Activated T-helper 1 cell treated with Interleukin-2 at 50 U/mL for 16 hours (primary cell): ENCODE data around the gene BAD.
A peak's percentile ranks its signal among the peaks of the same experiment; 100 is the strongest.

Source experiments
- DNase-seq: peaks from one replicate; pipeline ENCODE4 v3.0.0-alpha.2; 2020; ENCODE audit warnings: low read depth

Gene BAD

DNA sequence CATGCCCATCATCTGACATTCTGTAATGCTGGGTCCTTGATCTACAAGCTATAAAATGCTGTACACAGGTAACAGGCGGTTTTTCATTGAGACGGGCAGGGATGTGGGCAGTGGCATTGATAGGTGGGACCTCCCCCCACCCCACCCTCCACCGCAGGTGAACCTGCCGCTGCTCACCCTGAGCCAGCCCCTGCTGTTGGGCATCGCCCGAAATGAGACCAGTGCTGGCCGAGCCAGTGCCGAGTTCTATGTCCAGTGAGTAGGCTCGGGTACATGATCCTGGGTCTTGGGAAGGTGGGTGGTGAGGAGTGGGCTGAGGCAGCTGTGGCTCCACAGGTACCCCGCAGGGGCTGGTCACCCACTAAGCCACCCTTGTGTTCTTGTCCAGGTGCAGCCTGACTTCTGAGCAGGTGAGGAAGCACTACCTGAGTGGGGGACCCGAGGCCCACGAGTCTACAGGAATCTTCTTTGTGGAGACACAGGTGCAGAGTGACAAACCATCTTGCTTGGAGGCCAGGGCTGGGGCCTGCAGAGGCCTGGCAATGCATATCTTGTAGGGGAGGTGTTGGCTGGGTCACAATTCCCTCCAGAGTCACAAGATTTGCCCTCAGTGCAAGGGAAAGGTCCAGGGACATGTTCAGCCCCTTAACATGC is 55.2 kb downstream of the BAD start:
- DNase-seq: no peak

DNA sequence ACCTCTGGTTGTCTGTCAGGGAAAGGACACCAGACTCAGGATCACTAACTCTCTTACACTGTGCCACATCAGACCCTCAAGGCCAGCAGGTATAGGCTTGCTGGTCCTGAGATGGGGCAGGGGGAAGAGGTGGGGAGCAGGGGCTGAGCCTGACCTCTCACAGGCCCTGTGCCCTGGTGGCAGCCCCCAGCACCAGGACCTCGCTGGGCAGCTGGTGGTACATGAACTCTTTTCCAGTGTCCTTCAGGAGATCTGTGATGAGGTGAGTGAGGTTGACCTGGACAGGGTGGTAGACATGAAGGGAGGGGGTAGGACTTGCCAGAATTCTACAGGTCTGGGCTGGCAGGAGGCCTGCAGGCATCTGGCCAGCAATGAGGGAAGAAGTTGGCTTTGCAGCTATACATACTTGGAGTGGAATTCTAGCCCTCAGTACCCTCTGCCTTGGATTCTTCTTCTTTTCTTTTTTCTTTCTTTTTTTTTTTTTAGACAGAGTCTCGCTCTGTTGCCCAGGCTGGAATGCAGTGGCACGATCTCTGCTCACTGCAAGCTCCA is 57.0 kb downstream of the BAD start:
- no peak for DNase-seq

DNA sequence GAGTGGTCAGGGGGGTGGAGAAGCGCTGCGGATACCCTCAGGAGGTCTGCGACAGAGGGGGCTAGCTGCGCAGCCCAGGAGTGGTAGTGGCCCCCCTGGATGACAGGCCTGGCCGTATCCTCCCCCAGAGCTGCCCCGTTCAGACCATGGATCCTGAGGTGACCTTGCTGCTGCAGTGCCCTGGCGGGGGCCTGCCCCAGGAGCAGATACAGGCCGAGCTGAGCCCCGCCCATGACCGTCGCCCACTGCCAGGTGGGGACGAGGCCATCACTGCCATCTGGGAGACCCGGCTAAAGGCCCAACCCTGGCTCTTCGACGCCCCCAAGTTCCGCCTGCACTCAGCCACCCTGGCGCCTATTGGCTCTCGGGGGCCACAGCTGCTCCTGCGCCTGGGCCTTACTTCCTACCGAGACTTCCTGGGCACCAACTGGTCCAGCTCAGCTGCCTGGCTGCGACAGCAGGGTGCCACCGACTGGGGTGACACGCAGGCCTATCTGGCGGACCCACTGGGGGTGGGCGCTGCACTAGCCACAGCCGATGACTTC is 57.9 kb downstream of the BAD start:
- DNase-seq: no peak

DNA sequence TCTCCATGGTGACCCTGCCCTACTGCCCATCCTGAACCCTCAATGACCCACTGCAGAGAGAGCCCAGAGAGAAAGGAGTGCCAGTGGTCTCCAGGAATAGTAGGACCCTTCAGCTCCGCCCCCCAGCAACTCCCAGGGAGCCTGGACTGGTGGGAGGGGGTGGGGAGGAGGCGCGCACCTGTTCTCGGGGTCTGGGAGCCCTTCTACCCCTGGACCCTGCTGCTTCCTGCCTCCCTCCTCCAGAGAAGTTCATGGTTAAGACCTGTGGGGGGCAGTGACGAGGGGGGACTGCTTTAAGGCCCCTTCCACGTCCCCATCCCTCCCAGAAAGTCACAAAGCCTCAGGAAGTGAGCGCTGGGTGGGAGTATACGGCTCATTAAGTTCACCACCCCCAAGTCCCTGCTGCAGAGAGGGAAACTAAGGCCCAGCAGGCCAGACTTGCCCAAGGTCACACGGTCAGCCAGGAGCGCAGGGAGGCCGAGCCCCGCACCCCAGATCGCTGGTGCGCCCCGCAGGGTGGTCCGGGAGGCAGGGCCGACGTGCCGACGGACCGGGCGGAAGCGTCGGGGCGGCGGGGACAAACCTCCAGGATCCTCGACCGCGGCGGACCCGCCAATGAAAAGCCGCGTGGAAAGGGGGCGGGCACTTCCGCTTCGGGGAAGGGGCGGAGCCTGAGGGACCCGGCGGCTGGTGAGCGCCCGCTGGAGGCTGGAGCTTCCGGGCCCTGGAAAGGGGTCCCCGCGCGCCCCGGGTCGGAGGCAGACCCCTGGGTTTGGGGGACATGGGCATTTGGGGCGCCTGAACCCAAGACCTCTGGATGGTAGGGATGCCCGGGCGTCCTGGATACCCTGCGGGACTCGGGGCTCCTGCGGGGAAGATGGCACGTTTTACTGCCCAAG is 58.6 kb downstream of the BAD start, which contains the start of the genes NUDT22 and TRPT1:
TSS of gene NUDT22 (plus strand) at position 667 of the 899 bp plus-strand sequence. CDS start 379 bp downstream, outside the sequence.
TSS of gene TRPT1 (minus strand) at position 579 of the 899 bp plus-strand sequence. CDS start at position 253, 326 bp downstream.
- peak; percentile 89 for DNase-seq

DNA sequence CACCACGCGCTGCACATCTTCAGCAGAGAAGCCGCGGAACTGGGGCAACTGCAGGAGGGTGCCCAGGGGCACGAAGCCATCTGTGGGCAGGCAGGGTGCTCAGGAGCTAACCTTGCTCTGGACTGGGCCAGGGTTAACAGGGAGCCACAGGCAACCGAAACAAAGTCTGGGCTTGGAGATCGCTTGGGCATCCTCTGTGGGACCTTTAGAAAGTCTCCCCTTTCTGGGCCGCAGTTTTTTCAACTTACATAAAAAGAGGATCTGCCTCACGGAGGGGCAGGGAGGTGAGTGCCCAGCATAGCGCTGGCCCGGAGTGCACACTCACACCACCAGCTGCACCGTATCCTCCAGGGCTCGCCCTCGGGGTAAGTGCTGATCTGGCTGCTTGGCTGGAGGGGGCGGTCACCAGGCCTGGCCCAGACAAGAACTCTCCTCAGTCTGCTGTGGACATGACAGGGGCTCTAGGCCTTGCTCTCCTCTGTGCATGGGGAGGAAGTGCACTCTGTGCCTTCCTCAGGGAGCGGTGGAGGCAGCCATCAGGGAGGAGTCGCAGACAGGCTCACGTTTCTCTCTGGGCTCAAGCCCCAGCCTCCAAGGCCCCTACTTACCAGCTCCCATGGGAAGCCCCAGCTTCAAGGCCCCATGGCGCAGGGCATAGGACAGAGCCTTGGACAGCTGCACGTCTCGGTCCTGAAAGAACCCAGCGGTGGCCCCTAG is 59.4 kb downstream of the BAD start:
- DNase-seq: no peak

DNA sequence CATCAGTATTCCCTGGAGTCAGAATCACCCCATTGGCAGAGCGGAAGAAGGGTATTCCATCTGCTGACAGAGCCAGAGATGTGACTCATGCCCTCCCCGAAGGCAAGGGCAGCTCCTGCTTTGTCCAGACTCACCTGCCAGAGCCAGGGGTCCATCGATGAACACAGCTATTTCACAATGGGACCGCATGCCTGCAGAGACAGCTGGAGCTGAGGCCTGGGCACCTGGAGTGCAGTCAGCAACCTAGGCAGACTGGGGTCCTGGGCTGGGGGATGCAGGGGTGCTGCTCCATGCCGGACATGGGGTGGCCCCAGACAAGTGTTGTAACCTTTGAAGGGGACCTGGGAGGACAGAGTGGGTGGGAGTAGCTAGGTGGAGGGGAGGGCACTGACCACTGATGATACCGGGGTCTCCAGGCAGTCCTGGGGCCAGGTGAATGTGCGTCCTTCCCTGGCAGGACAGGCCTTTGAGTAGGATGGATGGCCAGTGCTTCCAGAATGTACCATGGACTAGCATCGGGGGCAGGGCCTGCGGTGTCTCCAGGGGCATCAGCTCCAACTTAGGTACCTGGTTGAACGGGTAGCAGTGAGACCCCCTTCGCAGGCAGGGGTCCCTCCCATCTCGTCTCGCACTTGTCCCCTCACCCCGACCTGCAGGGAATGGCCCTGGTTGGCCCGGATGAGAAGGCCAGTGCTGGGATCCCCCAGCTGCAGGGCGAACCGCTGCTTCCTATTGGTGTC is 60.1 kb downstream of the BAD start:
- no peak for DNase-seq

DNA sequence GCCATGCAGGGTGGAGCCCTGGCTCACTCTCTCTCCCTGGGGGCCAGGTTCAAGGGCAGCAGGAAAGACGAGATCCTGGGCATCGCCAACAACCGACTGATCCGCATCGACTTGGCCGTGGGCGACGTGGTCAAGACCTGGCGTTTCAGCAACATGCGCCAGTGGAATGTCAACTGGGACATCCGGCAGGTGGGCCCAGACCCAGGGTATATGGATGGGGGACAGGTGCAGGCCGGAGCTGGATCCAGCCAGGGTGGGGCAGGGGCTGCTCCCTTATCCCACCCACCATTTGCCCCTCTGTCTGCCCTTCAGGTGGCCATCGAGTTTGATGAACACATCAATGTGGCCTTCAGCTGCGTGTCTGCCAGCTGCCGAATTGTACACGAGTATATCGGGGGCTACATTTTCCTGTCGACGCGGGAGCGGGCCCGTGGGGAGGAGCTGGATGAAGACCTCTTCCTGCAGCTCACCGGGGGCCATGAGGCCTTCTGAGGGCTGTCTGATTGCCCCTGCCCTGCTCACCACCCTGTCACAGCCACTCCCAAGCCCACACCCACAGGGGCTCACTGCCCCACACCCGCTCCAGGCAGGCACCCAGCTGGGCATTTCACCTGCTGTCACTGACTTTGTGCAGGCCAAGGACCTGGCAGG is 61.3 kb downstream of the BAD start:
- no peak for DNase-seq

DNA sequence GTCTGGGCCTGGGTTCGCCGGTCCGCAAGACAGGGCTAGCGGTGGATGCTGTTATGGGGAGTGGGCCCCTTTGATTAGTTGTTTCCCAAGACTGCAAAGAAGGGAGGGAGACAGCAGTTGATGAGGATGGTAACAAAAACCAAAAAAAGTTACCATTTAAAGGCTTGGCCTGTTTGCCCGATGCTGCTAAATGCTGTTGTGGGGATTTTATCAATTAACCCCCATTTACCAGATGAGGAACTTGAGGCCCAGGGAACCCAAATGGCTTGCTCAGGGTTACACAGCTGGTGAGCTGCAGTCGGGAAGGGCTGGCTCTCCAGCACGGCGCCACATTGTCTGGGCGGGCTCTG is 61.8 kb downstream of the BAD start:
- DNase-seq: no peak

DNA sequence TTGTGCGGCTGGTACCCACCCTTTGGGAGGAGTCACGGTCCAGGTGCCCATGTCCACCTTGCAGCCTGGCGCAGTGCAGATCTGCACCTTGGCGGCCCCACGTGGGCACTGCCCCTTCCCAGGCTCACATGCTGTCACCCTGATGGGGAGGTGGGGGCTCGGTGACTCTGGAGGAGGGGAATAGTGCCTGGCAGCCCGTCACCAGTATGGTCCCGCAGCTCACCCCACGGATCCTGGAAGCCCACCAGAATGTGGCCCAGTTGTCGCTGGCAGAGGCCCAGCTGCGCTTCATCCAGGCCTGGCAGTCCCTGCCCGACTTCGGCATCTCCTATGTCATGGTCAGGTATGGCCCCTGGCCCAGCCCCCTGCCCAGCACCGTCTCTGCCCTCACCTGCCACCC is 63.7 kb downstream of the BAD start:
- DNase-seq: no peak

DNA sequence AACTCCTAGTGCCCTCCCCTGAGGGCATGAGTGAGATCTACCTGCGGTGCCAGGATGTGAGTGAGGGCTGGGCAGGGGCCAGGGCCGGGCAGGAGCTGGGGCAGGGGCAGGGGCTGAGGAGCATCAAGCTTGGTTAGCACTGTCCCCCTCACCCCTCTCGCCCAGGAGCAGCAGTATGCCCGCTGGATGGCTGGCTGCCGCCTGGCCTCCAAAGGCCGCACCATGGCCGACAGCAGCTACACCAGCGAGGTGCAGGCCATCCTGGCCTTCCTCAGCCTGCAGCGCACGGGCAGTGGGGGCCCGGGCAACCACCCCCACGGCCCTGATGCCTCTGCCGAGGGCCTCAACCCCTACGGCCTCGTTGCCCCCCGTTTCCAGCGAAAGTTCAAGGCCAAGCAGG is 64.2 kb downstream of the BAD start:
- no peak for DNase-seq
